DMS79 treated with DMSO at 0.1 percent for 48 hours (cell line): ENCODE data around the gene PRR14.
"Not testable (repeated sequence)": the region's sequence is repeated elsewhere in the genome, so short reads cannot be mapped to it uniquely, and the experiment has no call there.

Experiments
- DNase-seq: peaks from one replicate; lab custom pipeline; 2025; lab: John Stamatoyannopoulos, UW

Gene PRR14

GRCh38 chr16:30692396-30693064 lies 41.8 kb downstream of the PRR14 start:
- no peak for DNase-seq

DNA sequence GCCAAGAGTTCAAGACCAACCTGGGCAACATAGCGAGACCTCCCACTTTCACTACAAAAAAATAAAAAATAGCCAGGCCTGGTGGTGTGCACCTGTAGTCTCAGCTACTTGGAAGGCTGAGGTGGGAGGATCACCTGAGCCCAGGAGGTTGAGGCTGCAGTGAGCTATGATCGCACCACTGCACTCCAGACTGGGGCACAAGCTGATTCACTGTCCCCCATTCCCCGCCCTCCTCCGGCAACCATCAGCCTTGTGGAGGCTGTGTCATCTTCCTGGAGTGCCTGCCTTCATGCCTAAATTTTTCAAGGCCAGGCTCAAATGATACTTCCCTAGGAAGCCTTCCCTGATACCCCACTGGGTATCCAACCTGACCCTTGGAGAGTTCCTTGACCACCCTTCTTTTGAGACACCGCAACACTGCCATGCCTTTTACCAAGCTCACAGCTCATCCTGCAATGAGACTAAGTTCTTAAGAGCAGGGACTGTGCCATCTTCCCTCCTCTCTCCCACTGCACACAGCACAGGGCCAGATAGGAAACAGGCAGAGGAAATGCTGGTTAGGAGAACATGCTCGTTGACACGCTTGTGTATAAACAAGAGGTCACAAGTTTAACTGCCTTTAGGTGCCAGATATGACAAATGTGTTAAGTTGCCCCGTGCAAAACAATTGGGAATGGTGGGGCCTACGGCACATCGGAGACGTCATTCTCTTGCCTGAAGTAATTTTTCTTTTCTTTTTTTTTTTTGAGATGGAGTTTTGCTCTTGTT lies 44.4 kb downstream of the PRR14 start:
- DNase-seq: no peak

GRCh38 chr16:30696646-30697045 lies 45.9 kb downstream of the PRR14 start:
- not testable (repeated sequence) for DNase-seq

GRCh38 chr16:30697264-30698138 lies 46.7 kb downstream of the PRR14 start:
- DNase-seq: peak; percentile 97

- DNase-seq: peak; percentile 80
These were observed 47.5 kb downstream of the PRR14 start for GRCh38 chr16:30698139-30698815.

DNA sequence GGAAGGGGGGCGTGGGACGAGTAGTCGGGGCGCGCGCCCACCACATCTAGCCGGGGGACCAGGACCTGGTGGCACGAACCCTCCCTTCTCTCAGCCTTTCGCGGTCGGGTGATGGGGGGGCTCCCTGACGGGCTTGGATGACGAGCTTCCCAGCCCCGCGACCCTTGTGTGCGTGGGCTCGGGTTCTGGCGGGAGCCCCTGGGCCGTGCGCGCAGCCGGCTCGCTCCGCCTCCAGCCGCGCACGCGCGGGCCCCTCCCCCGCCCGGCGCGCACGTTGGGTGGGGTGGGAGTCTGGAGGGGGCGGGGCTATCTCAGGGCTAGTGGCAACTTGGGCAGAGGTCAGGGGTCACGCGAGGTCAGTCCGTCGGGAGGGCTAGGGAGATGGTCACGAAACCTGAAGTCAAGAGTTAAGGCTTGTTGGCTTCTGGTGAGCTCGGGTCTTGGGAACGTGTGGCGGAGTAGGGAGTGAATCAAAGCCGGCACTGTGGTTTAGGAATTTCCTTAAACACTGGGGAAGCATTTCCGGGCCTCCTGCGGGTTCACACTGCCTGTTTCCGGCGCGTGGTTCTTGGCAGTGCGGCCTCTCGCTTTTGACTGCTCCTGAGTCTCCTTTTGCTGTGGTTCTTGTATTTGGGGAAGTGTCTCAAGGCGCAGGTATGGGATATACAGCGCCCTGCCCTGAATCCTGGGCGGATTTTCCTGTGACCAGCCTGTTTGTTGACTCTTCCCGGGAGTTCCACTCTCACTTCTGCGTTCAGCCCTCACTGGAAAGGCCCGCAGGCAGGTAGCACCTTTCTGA lies 48.3 kb downstream of the PRR14 start, which contains the start of gene SRCAP:
TSS of gene SRCAP (plus strand) at position 356 of the 799 bp plus-strand sequence. CDS start 1,654 bp downstream, outside the sequence.
- DNase-seq: peak; percentile 57

GRCh38 chr16:30699615-30700099 lies 48.9 kb downstream of the PRR14 start:
- no peak for DNase-seq

DNA sequence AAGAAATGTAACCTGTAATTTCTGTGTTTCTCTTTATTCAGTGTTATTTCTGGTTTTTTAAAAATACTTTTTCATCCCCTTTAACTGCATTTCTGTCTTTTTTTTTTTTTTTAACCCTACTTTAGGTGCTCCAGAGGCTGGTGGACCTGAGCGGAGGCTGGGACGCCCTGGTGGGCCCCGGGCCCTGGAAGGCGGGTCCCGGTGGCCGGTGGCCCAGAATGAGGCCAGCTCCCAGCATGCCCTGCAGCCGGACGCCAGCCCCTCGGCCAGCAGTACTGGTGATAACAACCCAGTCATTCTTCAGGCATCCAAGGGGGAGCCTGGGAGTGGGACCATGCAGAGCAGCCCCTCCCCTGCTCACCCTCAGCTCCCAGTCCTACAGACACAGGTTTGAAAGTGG lies 49.7 kb downstream of the PRR14 start:
- no peak for DNase-seq

DNA sequence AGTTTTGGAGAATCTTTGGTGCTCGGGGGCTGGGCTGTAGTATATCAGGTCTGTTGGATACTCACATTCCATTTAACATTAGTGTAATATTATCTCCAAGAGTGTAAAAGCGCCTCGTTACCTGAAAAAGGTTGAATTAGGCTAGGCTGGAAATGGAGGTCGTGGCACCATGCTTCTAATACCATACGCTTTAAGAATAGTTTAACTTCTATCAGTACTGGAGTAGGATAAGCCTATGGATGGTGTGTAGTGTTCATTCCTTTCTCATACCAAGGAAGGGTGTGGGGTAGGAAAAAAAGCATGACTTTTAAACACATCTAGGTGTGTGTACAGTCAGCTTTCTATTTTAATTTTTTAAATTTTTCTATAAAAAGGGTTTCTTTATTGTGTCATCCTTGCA lies 50.2 kb downstream of the PRR14 start:
- DNase-seq: no peak

DNA sequence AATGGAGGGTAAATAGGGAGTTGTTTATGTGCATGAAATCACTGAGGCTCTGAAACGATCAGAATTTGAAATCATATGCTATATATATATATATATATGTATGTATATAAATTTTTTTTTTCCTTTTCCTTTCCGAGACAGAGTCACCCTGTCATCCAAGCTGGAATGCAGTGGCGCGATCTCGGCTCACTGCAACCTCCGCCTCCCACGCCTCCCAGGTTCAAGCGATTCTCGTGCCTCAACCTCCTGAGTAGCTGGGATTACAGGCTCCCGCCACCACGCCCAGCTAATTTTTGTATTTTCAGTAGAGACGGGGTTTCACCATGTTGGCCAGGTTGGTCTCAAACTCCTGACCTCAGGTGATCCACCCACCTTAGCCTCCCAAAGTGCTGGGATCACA lies 52.3 kb downstream of the PRR14 start:
- not testable (repeated sequence) for DNase-seq

GRCh38 chr16:30703971-30704370 lies 53.2 kb downstream of the PRR14 start:
- no peak for DNase-seq
